ENCODE results near the gene COA1.
A peak's percentile ranks its signal among the peaks of the same experiment; 100 is the strongest.
"Not testable (repeated sequence)": the region's sequence is repeated elsewhere in the genome, so short reads cannot be mapped to it uniquely, and the experiment has no call there.

COA1 gene

DNA sequence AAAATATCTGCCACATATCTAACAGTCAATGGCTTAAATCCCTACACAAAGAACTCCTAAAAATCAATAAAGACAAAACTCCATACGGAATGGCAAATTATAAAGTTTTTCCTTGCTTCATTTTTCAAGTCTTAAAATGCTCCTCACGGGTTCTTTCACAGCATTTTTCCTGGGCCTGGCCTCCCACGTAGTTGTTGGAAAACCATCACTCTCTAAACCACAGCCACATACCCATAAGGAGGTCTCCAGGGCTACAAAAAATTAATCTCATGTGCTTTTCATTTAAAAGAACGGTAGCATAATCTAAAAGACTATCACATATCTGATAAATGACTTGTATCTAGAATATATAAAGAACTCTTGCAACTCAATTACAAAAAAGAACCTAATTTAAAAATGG, 2.9 kb downstream of the COA1 start:
- DNase-seq, result peak; percentile 14

DNA sequence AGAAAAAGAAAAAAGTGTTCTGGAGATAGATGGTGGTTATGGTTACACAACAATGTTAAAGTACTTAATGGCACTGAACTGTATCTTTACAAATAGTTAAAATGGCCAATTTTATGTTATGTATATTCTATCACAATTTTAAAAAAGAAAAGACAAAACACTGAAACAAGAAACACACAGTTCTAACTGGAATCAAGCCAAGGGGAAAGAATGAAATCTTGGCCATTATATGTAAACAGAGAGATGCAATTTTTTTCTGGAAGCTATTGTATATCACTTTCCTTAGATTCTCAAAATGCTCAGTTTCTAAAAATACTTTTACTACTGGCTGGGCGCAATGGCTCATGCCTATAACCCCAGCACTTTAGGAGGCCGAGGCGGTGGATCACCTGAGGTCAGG, 4.1 kb downstream of the COA1 start:
- DNase-seq, result no peak

DNA sequence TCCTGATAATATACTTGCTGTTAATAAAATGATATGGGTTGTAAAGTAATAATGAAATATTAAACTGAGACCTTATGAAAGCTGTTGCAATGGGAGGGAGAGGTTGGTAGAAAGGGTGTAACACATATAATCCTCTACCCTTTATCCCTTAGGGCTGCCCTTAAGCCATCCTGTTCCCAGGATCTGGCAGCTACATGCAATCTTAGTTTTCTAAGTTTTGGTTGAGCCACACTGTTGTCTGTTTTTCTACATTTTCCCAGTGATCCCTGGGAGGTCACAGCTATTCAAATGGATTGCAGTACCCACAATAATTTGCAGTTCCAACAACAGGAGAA, 6.3 kb downstream of the COA1 start:
- DNase-seq, result no peak

DNA sequence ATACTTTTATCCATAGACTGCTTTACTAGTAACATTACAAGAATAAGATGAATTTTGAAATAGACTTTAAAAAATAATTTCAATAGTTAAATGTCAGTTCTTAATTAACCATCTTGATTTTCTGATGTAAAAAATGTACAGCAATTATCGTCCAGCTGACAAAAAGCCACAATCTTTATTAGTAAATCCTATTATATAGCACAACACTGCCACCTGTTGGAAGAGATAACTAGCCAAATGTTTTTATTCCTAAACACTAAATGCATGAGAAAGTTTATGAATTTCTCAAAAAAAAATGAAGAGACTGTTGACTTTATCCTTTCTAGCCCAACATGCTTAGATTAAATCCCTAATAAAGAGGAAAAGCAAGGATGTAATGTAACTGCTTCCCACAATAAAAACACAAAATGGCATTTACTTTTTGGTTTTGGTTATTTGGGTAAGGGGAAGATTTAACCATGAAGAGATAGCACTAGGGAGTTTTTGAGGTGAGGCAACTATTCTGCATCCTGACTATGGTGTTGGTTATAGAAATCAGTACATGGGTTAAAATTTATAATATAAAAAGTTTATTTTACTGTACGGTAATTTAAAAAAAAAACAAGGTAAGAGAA, 8.0 kb downstream of the COA1 start:
- peak; percentile 58 for DNase-seq

DNA sequence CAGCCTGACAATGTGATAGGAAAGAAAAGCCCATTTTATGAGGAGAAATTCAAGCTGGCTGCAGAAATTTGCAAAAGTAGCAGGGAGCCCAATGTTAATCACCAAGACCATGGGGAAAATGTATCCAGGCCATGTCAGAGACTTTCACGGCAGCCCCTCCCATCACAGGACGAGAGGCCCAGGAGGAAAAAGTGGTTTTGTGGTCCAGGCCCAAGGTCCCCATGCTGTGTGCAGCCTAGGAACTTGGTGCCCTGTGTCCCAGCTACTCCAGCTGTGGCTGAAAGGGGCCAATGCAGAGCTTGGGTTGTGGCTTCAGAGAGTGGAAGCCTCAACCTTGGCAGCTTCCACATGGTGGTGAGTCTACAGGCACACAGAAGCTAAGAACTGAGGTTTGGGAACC, 12.7 kb downstream of the COA1 start:
- DNase-seq, result no peak

DNA sequence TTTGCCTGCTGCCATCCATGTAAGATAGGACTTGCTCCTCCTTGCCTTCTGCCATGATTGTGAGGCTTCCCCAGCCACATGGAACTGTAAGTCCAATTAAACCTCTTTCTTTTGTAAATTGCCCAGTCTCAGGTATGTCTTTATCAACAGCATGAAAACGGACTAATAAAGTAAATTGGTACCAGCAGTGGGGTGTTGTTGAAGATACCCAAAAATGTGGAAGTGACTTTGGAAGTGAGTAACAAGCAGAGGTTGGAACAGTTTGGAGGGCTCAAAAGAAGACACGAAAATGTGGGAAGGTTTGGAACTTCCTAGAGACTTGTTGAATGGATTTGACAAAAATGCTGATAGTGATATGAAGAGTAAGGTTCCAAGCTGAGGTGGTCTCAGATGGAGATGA, 13.4 kb downstream of the COA1 start:
- not testable (repeated sequence) for DNase-seq

DNA sequence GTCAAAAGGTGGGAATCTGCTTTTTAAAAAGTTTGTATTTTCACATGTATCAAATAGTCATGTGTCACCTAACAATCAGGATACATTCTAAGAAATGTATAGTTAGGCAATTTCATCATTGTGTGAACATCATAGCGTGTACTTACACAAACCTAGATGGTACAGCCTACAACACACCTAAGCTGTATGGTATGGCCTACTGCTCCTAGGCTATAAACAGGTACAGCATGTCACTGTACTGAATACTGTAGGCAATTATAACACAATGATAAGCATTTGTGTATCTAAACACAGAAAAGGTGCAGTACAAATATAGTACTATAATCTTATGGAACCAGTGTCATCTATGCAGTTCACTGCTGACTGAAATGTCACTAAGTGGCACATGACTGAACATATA, 17.8 kb downstream of the COA1 start:
- no peak for DNase-seq

DNA sequence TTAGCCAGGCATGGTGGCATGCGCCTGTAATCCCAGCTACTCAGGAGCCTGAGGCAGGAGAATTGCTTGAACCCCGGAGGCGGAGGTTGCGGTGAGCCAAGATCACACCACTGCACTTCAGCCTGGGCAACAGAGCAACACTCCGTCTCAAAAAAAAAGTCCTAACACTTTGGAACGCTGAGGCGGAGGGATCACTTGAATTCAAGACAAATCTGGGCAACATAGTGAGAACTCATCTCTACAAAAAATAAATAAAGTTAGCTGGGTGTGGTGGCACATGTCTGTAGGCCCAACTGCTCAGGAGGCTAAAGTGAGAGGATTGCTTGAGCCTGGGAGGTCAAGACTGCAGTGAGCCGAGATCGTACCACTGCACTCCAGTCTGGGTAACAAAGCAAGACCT, 21.3 kb downstream of the COA1 start:
- not testable (repeated sequence) for DNase-seq

DNA sequence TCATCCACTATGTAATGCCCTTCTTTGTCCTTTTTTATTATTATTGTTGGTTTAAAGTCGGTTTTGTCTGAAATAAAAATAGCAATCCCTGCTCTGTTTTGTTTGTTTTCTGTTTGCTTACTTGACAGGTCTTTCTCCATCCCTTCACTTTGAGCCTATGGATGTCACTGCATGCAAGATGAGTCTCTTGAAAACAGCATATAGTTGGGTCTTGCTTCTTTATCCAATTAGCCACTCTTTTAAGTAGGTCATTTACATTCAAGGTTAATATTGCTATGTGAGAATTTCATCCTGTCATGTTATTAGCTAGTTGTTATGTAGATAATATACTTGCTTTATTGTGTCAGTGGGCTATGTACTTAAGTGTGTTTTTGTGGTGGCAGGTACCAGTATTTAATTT, 25.8 kb downstream of the COA1 start:
- DNase-seq, result no peak

DNA sequence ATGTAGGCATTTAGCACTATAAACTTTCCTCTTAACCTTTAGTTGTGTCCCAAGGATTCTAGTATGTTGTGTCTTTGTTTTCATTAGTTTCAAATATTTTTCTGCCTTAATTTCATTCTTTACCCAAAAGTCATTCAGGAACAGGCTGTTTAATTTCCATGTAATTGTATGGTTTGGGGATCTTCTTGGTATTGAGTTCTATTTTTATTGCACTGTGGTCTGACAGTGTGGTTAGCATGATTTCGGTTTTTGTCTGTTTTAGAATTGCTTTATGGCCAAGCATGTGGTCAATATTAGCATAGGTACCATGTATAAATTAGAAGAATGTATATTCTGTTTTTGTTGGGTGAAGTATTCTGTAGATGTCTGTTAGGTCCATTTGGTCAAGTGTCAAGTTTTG, 26.3 kb downstream of the COA1 start:
- DNase-seq, result no peak

DNA sequence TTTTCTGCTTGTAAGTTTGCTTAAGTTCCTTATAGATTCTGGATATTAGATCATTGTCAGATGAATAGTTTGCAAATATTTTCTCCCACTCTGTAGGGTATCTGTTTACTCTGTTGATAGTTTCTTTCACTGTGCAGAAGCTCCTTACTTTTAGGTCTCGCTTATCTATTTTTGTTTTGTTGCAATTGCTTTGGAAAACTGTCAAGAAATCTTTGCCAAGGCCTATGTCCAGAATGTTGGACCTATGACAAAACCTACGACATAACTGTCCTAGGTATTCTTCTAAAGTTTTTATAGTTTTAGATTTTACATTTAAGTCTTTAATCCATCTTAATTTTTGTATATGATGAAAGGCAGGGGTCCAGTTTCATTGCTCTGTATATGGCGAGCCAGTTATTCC, 27.4 kb downstream of the COA1 start:
- no peak for DNase-seq

DNA sequence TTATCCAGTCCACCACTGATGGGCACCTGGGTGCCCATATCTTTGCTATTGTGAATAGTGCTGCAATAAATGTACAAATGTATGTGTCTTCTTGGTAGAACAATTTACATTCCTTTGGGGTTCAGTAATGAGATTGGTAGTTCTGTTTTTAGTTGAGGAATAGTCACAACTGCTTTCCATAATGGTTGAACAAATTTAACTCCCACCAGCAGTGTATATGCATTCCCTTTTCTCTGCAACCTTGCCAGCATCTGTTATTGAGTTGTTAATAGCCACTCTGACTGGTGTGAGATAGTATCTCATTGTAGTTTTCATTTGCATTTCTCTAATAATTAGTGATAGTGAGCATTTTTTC, 27.8 kb downstream of the COA1 start:
- DNase-seq, result peak; percentile 21

DNA sequence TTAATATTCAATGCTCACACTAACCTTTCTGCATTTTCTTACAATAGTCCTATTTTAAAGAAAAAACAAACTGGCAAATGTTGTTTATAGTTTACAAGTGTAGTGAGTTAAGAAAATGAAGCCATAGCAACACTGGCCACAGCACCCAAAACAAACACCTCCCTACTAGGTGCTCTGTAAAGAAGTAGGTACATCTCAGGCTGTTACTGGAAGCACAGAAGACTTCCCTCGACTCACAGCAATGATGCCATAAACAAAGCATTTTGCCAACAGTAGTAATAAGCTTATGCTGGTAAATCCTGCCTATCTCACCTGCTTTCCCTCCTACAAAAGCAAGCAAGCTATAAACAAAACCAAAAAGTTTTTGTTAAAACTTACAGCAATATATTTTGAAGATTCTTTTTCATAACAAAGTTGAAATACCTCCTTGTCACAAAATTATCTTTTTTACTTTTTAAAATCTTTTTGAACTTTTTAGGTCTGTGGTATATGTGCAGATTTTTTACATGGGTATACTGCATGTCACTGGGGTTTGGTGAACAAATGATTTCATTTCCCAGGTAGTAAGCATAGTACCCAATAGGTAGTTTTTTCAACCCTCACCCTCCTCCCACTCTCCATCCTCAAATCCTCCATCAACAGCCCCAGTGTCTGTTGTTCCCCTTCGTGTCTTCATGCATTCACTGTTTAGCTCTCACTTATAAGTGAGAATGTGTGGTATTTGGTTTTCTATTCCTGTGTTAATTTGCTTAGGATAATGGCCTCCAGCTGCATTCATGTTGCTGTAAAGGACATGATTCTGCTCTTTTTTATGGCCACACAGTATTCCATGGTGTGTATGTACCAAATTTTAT, 28.4 kb downstream of the COA1 start:
- DNase-seq, result no peak

DNA sequence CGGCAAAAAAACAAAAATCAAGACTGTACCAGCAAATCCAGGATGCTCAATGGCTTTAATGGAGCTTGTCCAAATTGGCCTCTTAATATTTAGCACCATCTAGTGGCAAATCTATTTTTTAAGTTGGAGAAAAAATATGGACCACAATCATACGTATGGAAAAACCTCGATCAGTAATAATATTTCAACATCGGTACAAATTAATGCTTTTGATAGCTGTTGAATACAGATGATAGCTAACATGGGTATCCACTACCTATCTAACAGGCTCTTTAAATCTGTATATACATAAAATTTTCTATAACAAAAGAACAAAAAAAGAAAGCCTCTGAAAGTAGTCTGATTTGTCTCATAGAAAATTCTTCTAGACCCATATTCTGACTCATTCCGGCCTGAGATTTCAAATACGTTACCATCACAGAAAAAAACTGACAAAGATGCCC, 29.2 kb downstream of the COA1 start:
- peak; percentile 69 for DNase-seq

DNA sequence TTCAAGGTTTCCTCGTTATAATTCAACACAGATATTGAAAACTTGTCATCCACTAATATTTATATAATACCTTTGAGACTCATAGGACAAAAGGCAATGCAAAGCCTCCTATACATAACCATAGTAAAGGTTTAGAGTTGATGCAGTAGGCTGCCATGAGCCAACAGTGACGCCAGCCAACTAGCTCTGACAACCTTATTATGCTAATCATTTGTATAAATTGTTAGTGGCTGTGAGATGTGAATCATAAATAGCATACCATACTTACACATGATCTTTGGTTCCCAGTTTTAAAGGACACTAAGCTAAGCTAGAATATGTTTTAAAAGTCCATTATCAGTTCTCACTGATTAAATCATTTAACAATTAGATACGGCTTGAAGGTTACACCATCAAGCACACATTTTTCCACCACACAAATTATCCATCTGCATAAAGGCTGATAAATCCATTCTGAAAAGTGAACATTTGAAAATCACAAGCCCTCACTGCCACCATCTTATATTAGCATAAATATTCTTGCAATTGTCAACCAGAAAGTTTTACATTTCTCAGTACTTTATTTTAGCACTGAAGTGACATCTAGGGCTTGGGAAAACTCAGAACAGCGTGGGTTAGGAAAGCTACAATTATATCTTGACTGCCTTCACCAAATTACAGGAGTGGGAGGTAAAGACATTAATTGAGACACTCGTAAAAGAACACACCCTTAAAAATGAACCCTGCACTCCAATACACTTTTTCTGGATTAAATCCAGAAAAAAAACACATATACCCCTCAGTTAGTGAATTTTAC, 30.7 kb downstream of the COA1 start:
- peak; percentile 42 for DNase-seq

DNA sequence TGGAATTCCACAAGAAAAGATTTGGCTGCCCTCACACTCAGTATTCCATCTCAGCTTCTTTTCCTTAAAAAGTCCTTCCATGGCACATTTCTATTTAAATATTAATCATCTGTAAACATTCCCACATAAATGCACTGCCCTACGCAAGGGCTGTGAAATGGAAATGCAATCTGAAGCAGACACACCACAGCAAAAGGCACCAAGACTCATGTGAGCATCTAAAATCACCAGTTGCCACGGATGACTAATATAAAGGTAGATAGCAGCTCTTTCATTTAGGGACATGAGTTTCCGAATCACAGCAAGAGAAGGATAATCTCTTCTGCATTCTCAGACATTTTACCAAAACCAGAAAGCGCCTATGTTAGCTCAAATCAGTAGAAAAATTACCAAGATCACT, 31.6 kb downstream of the COA1 start:
- DNase-seq, result peak; percentile 30

DNA sequence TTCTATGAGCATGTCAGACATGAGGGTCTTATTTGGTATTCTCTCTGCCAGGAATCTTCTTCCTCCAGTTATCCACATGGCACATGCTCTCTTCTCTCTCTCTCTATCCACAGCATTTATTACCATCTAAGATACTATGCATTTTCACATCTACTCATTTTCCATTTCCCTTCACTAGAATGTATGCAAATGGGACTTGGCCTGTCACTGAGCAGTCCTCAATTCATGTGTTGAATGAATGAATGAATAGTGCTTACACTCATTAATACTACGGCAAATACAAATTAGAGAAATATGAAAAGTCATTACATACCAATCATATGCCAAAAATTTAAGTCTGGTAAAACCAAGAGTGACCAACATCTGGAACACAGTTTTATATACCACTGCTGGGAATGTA, 34.0 kb downstream of the COA1 start:
- DNase-seq, result no peak

DNA sequence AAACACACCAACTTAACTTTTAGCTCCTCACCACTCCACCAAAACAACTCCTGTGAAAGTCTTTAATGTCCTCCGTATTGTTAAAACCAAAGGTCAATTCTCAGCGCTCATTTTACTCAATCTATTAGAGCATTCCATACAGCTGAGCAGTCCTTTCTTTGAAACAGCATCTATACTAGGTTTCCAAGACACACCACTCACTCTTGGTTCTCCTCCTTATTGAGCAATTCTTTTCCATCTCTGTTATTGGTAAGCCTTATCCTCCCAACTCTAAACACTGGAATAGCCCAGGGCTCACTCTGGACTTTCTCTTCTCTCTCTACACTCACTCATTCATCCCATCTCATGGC, 34.9 kb downstream of the COA1 start:
- DNase-seq, result peak; percentile 77

DNA sequence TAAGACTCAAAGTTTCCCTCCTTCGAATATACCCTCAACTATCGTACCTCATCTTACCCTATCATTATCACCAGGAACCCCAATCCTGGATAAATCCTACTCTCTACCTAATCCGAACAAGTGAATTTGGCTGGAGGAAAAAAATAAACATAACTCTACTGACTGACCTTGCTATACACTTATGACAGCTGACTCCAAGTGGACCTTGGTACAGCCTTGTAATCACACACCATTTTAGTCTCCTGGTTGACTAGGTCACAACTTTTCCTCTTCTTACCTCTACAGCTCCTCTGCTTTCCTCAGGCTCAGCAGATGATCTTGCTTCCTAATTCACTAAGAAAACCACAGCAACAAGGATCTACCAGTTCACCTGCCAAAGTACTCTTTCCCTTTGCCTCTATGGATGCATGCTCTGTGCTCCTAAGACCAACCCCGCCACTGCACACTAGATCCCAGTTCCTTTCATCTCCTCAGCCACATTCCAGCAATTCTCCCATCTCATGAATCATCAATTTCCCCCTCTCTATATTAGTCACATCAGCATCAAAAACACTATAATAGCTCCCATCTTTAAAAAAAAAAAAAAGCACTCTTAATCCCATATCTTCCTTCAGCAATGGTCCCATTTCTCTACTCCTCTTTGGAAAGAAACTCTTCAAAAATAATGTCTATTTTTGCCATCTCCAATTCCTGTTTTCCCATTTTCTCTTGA, 35.5 kb downstream of the COA1 start:
- DNase-seq, result peak; percentile 90

DNA sequence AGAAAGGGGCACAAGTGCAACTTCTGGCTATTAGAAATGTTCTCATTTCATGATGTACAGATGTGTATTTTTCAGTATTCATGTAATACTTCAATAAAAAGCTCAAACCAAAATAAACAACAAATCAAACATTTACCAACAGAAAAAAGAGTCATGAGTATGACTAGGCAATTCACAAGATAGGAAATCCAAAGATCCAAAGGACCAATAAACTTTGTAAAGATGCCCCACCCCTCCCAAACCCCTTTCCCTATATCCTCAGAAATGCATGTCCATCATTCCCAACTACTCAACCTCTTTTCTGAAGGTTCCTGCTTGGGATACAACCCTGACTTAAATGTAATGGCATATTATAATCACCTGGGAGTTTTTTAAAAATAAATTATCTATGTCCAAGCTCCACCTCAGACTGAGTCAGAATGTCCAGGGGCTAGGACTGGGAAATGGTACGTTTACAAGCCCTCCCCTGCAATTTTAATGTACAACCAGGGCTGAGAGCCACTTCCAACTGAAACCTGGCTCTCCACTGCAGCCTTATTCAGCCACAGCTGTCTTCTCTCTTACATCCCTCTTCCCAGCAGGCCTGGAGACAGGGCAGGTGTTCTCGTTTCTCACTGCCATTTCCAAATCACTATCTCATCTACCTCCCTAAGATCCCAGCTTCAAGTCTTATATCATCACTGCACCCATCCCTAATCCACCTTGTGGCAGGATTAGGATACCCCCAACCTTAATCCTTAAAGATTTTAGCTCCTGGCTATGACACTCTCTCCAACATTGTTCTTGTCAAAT, 36.5 kb downstream of the COA1 start:
- DNase-seq, result no peak

DNA sequence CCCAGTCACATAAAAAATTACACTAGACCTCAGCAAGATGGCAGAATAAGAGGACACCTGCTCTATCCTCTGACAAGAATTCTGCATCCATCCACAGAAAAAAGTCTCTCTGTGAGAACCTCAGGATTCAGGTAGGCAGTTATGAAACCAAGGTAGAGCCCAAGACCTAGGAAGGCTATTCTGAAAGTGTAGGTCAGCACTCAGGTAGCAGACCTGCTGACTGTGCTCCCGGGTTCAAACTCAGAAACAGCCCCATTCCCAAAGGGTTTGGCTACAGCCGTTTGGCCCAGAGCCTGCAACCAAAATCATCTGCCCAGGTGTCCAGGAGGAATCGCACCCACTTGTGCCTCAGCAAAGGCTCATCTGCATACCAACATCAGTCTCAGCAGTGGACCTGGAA, 37.7 kb downstream of the COA1 start:
- DNase-seq, result no peak

DNA sequence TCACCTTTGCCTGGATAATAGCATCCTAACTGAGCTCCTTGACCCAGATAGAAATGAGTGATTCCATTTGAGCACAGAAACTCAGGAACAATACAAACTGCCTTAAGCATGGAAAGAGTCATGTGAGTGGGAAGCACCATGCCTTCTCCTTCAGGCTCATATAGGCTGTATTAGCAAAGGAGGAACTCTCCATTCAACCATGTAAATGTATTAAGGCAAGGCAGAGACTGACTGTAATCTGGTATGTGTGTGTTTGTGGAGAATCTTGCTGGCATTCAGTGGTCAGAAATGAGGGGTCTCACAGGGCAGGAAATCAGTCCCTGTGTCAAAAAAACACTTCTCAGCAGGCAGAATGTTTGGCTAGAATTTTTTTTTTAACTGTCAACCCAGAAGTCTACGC, 40.2 kb downstream of the COA1 start:
- peak; percentile 16 for DNase-seq

Measured in fibroblast of skin of back (primary cell).